NCI-H2081 treated with DMSO at 0.1 percent for 48 hours (cell line): ENCODE data around the gene MPP3.

Experiments used
- DNase-seq: peaks from one replicate; lab custom pipeline; 2025; lab: John Stamatoyannopoulos, UW

The MPP3 gene

DNA sequence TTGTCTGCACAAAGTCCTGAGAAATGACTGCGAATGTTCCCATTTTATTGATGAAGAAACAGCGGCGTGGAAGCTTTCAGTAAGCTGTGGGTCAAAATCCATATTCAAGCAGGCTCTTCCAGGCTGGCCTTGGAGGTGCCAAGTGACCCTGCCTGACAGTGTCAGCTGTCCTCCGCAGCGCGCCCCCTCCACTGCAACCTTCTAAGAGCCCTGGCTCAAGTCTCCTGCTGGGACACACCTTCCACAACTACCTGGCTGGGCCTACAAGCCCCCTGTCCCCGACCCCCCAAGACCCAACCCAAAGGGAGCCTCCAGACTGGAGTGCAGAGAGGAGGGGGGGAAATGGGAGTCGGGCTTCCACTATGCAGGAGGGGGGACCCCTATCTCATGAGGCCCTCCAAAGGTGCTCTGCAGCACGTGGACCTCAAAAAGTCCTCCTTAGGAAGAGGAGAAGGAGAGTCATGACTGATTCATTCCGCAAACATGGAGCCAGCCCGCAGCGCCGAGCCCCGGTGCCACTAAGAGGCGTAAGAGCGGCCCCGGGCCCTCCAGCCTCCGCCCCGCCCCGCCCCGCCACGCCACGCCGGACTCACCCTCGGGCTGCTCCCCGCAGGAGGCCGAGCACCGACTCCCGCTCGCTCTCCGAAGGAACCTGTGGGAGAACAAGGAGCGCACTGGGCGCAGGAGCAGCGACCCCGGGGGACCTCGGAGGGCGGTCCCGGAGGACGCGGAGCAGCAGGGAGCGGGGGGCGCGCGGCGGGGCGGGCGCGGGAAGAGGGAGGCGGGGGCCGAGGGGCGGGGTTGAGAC, 574 bp downstream of the MPP3 start:
- DNase-seq, result no peak

DNA sequence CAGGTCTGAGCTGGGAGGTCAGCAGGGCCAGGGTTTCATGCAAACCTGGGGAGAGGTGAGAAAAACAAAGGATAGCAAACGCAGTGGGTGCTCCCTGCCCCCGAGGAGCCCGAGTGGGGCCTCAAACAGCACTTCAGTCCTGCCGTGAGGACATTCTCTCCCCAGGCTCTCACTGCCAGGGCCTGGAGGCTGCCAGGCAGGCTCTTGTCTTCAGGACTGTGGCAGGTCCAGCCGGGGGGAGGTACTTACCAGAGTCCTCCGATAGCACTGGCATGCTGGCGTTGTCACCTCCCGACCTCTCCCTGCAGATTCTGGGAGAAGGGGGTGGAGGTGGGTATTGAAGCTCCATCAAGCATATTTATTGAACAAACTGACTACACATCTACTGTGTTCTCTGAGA, 1.3 kb downstream of the MPP3 start:
- no peak for DNase-seq

DNA sequence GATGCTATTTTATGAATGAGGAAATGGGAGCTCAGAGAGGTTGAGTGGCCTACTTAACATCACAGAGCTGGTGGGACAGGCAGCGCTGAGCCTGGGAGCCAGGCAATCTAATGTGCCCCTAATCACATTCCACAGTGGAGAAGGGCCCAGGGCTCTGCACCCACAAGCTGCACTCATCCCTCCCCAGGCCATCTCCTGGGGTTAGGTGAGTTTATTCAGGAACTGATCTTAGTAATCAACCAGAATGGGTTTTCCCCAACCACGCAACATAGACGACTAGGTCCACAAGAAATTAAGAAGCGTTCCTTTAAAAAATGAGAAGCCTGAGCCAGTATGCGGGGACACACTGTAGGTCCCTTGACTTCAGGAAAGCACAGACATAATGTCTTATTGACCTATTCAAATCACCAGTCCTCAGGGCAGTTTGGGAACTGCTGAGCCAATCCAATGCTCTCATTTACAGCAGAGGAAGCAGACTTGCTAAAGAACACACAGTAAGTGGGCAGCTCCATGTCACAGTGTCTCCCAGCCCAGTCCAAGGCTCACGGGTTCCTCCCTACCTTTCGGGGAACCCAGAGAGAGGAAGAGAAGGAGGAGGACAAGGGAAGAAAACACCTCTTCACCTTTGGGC, 2.3 kb downstream of the MPP3 start:
- DNase-seq, result no peak

DNA sequence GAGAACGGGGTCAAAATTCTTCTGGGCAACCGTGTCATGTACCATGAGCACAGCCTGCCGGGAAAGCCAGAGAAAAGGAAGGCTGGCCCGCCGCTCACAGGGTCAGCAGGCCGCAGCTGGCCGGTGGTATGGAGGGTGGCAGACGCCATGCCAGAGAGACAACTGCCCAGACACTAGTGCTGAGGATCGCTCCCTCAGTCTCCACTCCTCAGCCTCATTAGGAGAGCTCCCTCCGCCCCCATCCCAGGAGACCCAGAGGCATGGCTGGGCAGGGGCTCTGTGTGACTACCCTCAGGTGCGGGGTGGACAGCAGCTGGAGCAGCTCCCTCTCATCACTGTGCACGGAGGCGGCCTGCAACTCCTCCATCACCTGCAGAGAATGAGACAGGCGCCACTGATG, 3.2 kb downstream of the MPP3 start:
- DNase-seq, result no peak

DNA sequence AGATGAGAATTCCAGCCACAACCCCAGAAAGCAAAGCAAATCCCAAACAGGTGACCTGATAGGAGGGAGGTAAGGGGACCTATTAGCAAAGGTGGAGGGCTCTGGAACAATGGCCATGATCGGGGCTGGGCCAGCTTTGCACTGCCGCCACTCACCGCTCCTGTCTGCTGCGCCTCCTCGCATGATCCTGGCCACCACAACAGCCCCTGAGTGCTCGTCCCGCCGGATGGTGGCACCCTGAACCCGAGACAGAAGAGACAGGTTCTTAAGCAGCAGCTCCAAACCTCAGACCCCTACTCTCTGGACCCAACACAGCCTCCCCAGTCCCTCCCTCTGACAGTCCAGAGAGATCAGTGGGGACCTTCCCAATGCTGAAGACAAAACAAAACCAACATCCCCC, 5.3 kb downstream of the MPP3 start:
- no peak for DNase-seq

DNA sequence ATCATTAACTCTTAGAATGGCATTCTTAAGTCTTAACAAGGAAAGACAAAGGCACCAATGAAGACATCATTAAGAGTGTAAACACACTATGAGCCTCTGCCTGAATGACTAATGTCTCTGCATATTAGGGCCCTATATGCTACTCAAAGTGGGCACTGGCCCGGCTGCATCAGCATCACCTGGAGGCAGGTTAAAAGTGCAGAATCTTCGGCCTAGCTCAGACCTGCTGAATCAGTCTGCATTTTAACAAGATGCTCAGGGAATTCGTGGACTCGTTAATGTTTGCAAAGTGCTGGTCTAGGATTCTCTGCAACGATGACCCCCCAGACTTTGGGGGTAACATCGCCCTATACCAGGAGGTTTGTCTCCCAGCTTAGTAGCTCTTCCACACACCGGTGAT, 6.7 kb downstream of the MPP3 start:
- no peak for DNase-seq

DNA sequence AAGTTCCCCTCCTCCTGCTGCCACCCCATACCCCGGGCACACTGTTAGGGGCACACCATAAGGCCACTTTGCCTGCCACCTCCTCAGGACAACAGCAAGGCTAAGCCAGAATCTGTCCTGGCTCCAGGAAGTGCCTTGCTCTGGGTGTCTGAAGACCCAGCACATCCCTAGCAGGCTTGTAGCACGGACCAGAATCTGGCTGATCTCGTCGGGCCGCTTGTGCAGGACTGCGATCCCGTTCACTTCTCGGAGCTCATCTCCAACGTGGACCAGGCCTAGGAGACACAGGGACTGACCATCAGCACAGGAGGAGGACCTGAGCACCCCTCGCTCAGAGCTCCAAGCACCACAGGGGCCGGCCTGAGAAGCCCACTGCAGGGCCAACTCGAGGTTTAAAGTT, 7.4 kb downstream of the MPP3 start:
- no peak for DNase-seq

DNA sequence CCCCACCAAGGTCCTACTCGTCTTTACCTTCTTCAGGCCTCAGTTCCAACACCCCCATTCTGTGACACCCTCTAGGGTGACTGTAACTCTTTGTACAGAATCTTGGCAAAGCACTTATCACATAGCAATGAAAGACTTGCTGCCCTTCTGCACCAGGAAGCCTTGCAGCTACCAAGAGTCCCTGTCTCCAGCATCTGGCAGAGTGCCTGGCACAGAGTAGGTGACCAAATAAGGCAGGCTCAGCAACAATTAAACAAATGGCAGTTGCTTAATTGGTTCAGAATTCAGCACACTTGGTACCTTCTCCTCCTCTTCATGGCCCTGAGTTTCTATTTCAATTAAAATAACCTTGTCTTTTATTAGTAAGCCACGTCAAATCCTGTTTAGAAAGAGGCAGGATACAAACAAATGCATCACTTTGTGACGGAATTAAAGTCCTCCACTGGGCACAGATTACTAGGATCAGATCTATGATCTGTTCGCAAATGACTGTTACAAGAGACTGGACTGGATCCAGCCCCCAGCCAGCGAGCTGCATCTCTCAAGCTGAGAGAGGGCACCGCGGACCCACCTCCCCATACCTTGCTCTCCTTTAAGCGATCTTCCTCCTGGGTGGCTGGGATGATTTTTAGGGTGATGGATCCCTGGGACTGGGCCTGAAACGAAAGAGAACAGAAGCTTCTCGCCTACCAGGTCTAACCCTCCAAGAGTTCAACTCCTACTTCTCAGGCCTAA, 9.4 kb downstream of the MPP3 start:
- DNase-seq, result no peak

DNA sequence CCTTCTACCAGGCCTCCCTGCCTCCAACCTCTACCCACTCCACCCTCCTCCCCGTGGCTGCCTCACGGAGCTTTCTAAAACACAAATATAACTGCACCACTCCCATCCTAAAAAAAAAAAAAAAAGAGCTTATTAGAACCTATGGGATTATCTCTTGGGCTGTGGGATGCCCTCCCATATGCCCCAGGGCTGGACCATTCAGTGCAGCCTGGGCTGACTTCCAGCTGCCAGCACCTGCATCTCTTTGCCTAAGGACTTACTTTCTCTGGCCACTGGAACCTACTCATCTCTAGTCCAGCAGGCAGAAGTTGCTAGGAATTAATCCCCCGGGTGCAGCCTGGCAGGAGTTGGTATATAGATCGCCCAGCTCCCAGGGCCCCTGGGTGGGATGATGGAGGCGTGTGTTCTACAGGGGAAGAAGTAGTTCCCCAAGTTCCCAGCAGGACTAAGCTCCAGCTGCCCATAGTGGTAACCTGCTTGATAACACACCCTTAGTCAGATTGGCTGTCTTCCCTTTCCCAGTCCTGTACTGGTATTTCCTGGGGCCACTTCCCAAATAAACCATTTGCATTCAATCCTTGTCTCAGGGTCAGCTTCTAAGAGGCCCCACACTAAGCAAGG, 10.3 kb downstream of the MPP3 start:
- no peak for DNase-seq

DNA sequence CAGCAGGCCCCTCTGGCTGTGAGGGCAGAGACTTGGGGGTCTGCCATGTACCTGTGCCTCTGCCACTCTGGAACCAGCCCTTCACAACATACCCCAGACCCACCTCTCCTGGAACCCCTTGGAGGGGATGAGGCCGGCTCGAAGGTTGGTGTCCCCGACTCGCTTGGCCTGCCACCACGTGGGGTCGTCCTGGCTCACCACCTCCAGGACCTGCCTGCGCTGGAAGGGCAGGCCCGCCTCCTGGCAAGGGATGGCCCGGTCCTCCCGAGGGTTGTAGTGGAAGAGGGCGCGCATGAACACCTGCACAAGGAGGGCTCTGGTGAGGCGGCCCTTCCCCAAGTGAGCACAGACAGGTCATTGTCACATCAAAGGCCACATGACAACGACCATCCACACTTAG, 12.2 kb downstream of the MPP3 start:
- DNase-seq, result no peak

DNA sequence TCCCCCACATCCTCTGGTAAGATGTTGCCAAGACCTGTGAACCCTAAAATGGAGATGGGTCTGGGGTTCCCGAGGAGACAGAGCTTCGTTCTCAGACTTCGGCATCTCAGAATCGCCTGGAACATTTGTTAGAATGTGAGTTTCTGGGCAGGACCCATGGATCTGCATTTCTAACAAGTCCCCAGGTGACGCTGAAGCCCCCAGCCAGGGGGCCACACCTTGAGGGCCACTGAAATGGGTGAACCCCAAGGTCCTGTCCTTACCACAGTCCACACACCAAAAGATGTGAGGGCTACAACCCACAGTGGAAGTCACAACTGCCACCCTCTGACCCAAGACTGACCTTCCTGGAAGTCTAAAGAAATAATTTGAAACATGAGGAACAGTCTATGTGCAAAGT, 14.0 kb downstream of the MPP3 start:
- no peak for DNase-seq

DNA sequence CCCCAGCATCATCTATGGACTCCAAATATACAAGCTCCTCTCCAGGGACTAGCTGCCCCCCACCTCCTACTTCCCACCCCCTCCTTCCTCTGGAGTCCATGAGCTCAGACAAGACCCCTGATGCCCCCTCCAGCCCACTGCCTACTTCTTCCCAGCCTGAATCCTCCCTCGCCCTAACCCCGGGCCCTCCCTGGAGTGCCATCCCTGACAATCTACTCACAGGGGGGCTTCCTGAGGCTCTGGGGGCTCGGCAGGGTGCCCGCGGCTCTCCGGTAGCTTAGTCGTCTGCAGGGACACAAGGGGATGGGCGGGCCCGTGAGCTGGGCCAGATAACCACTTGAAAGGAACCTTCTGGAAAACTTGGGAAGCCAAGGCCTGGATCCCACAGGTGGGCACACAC, 15.1 kb downstream of the MPP3 start:
- DNase-seq, result no peak

DNA sequence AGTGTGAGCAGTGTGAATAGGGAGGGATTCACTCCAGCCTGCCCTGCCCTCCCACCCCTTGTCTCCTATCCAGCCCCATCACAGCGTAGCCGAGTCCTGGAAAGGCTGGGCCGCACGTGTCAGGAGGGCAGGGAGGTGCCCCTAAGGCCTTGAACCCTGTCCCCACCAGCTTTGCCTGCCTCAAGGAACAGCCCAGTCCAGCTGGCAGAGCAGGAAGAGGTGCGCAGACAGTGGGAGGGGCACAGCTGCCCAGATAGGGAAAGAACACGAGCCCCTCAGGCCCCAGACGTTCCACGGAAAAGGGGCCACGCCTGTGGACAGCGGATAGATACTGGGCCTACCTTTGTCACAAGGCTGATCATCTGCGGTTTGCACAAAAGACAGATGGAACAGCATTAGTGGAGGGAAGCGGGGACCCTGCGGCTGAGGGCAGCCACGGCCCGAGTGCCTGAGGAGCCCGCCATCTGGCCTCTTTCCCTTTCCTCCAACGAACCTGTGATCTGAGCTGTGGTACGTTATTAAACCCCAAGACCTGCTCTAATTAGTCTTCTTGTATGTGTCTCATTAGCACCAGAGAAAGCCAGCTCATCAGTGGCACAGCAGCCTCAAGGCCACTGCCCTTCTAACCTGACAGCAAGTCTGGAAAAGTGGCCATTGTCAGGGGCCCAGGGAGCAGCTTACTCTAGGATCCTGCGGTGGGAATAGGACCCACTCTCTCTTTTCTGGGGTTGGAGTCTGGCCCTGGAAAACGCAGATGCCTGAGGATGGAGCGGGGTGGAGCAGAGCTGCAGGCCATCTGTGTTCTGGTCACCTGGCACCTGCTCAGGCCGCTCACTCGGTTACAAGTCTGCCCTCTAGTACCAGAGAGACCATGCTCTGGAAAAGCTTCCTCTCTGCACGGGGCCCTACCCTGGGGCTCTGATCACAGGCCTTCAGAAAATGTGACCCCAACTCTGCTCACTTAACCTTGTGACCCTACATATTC, 16.3 kb downstream of the MPP3 start:
- no peak for DNase-seq

DNA sequence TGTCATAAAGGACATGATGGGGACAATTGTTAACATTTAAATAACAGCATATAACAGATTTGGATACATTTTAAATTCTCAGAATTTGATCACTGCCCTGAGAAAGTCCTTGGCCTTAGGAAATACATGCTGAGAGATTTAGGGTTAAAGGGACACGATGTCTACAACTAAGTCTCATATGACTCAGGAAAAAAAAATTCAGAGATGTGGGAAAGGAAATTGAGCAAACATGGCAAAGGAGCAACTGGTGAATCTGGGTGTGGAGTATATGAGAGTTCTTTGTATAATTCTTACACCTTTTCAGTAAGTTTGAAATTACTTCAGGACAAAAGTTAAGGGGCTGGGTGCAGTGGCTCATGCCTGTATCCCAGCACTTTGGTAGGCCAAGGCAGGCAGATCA, 18.2 kb downstream of the MPP3 start:
- no peak for DNase-seq

DNA sequence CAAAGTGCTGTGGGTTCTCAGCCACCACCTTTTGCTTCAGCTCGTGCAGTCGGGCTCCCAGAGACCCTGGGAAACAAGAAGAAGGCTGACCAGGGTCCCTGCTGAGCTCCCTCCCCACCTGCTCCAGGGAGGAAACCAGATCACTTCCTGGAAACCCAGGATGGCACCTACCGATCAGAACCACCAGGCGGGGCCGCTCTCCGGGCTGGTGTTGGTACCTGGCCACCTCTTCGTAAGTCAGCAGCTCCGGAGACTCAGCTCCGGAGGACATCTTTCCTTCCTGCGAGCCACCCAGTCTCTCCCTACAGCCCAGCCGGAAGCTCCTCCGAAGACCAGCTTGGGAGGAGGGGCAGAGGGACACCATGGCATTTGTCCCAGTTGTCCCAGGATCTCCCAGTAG, 18.9 kb downstream of the MPP3 start:
- DNase-seq, result no peak

DNA sequence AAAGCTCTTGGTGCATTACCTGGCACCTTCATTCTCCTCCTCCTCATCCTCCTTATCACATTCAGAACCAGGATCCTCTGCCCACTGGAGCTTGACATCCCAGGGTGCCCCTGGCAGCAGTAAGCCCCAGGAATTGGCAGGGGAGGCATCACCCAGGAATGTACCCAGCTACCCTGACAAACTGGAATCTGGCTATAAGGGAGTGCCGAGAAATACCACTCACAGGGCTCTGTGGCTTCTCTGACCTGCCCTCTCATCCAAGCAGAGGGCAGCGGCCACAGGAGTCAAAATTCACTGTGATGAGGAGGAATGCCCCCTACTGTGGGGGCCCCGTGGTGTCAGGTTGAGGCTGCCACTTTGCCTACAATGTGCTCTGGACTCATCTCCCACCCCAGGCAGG, 19.6 kb downstream of the MPP3 start:
- DNase-seq, result no peak

DNA sequence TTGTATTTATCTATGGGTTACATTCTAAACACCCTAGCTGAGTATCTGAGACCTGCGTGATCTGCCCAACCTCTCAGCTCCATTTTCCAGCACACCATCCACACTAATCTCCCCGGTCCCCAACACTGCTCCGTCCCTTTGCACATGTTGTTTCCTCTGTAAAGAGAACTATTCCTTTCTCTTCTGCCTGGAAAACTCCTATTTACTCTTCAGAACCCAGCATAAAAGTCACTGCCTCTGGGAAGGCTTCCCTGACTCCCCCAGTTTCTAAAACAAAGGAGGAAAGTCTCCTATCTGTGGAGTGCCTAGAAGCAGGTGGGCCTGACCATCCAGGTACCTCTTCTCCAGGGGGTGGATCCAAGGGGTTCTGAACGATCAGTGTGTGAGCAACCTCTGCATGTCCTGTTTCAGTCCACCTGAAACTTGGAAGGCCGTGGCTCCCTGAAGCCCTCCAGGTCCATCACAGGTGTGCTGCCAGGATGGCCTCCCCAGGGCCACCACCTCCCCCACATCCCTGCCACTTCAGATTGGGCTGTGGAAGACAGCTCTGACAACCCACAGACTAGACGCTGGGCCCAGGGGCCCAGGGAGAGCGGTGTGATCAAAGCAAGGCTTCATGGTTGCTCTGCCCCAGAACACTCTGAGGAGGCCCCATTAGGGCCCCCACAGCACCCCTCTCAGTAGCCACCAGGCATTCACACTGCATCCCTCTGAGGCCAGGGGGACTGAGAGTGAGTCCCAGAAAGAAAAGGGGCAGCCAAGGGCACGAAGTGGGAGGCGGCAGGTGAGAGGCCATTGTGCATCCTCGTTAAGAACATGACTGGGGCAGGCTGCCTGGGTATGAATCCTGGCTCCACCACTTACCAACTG, 20.3 kb downstream of the MPP3 start:
- DNase-seq, result no peak

DNA sequence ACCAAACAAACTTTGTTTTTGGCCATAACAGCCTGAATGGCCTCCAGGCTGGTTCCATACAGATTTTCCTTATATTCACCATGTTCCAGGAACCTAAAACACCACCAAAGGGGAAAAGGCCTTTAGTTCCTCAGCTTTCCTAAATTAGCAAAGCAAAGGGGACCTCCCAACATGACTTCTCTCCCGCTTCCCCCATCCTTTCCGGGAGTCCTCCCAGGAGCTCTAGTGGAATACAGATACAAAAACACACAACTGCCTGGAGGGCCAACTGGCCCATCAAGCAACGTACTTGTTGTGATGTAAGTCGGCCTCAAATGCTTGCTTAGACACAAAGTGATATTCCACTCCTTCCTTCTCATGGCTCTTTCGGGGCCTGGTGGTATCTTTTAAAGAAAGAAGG, 22.1 kb downstream of the MPP3 start:
- no peak for DNase-seq

DNA sequence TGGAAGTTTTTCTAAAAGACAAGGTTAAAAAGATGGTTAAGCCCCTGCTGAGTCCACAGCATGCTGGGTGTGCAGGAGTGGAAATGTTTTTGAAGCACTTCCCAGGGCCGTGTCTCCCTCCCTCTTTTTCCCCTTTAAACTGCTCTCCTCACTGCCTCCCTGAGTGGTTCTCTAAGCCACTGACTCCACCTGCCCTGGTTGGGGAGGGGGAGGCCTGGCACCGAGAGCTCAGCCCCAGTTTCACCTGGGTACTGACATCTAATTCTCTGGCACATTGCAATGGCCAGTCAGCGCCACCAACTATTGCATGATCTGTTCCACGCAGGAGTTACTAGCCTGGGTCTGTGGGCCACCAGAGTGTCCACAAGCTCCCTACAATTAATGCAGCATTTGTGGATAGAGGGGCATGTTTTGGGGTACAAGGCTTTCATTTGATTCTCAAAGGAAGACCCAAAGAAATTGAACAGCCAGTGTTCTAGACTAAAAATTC, 22.7 kb downstream of the MPP3 start:
- DNase-seq, result no peak

DNA sequence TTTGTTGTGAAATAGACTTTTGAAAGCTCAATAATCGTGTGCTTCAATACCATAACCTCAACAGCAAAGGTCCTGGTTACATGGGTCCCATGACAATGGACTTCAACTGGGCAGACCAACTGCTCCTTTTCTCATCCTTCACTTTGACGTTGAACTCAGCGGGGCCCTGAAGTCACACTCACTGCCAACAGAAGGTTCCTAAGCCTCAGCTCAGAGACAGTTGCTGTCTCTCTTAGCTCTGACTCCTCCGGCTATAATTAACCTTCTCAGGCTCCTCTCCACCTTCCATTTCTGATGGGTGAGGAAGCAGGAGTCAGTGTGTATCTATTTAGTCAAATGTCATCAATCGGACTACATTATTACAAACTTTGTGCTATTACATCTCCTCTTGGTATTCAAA, 23.8 kb downstream of the MPP3 start:
- DNase-seq, result no peak
